AG04449 (cell line): ENCODE data around the gene ENPEP.
"Not testable (repeated sequence)": the region's sequence is repeated elsewhere in the genome, so short reads cannot be mapped to it uniquely, and the experiment has no call there.

ENCODE experiments used
- CTCF ChIA-PET: fragments of 350-600 bp; formaldehyde crosslinking; extraction: SDS; loops from one replicate; lab custom pipeline; 2021; ENCODE audit warnings: antibody characterized with exemption; lab: Yijun Ruan, JAX
- POLR2A ChIA-PET: fragments of 400-600, 350-600 bp; formaldehyde crosslinking; extraction: SDS; loops from one replicate; lab custom pipeline; 2020; ENCODE audit warnings: antibody characterized with exemption, inconsistent platforms; lab: Yijun Ruan, JAX
- DNase-seq: peaks from one replicate; pipeline ENCODE4 v3.0.0-alpha.2; 2010; ENCODE audit warnings: low read depth, low spot score
- H3K4me3 ChIP-seq: 2 replicates; pipeline ENCODE4 v1.5.1; 2011; ENCODE audit warnings: low read depth, mild to moderate bottlenecking, control low read depth, low read length
- TF ChIP-seq, protein P1 (sequence below): IDR thresholded peaks from one replicate; pipeline ENCODE4 v1.5.1; 2011; ENCODE audit warnings: mild to moderate bottlenecking, moderate library complexity, low read length, control low read depth, inconsistent platforms; ENCODE audit not compliant: insufficient read depth; ENCODE audit errors: missing control alignments

The ENPEP gene

DNA sequence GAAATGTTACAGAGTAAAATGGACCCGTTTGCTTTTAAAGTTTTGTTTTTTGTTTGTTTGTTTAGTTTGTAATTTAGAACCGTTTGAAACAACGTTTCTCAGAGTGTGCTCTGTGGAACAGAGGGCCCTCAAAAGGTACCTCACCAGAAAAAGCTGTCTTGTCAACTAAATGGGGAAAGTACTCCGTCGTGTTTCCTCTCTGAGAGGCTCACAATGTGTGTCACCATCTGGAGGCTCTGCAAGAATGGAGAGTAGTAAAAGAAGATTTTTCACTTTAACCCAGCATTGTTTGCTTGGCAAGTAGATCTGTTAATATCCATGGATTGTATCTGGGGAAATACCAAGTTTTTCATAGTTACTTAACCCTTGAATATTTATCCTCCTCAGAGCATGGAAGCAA lies 1.5 kb upstream of the ENPEP start:
- no peak for DNase-seq
- ChIA-PET CTCF (interaction anchor here (0.7 to 0.9 kb wide), 2 partner anchors 9 to 167 kb away, joined by 3 read pairs; no protein-coding TSS in a partner anchor), POLR2A (no interaction called here)
- TF ChIP-seq, protein P1, sequence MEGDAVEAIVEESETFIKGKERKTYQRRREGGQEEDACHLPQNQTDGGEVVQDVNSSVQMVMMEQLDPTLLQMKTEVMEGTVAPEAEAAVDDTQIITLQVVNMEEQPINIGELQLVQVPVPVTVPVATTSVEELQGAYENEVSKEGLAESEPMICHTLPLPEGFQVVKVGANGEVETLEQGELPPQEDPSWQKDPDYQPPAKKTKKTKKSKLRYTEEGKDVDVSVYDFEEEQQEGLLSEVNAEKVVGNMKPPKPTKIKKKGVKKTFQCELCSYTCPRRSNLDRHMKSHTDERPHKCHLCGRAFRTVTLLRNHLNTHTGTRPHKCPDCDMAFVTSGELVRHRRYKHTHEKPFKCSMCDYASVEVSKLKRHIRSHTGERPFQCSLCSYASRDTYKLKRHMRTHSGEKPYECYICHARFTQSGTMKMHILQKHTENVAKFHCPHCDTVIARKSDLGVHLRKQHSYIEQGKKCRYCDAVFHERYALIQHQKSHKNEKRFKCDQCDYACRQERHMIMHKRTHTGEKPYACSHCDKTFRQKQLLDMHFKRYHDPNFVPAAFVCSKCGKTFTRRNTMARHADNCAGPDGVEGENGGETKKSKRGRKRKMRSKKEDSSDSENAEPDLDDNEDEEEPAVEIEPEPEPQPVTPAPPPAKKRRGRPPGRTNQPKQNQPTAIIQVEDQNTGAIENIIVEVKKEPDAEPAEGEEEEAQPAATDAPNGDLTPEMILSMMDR: no peak
- H3K4me3 ChIP-seq: no peak overlapping the region

DNA sequence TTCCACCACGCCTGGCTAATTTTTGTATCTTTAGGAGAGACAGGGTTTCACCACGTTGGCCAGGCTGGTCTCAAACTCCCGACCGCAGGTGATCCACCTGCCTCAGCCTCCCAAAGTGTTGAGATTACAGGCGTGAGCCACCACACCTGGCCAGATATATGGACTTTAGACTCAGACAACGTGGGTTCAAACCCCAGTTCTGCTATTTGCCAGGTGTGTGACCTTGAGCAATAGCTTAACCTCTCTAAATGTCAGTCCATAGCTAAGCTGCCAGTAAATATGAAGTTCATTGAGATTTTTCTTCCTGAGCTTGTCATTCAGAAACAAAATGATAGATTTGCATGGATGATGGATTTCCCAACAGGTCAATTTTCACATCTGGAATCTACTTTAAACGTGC lies 875 bp upstream of the ENPEP start:
- POLR2A ChIA-PET, DNase-seq, H3K4me3 ChIP-seq: not testable (repeated sequence)
- CTCF ChIA-PET: interaction anchor here (0.9 to 2.4 kb wide), 3 partner anchors 9 to 131 kb away, joined by 3 to 7 read pairs (median 3); no protein-coding TSS in a partner anchor

DNA sequence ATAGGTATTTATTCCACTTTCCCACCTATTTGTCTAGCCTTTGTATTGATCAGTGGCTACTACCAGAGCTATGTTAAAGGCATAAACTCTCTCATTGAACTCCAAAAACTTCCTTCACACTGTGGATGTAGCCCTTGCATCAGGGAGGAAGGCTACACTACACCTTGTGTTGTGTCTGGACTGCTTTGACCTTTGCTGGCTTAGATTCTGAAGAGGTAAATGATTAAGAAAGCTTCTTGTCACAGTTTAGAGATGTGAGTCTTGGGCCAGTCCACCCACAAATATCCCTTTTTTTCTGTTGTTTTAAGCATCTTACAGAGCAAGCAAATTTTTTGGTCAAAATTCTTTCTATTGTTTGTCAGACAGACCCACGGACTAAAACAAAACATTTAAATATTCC lies 1.9 kb downstream of the ENPEP start:
- no peak overlapping the region for H3K4me3 ChIP-seq
- TF ChIP-seq, protein P1: no peak
- DNase-seq: no peak
- ChIA-PET CTCF (interaction anchor here (0.9 kb wide), 1 partner anchor 38 kb away, joined by 3 read pairs; no protein-coding TSS in a partner anchor), POLR2A (no interaction called here)

DNA sequence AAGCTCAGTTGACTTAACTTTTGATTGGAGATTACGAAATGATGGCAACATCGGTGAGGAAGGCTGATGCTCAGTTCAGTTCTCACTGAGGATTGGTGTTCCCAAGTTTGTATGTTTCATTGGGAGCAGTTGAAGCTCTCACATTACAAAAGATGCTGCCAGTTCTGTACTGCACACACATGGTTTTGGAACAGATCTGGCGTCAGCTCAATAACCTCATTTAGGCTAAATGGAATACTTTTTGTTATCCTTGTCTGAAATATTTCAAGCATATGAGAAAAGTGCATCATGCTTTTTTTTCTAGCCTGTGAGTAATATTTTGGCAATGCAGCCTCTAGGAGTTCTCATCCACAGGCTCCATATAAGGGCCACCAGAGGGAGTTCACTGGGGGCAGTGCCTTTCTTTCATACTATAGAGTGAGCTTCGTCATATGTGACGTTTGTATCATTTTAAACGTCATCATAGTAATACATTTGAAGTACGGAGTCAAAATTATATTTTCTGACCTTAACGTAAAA lies 4.1 kb downstream of the ENPEP start:
- DNase-seq: peak; percentile 99
- ChIA-PET CTCF (interaction anchor here (0.6 to 2.5 kb wide), 8 partner anchors 8 to 265 kb away, joined by 3 to 7 read pairs (median 3); no protein-coding TSS in a partner anchor), POLR2A (no interaction called here)
- H3K4me3 ChIP-seq: no peak overlapping the region
- TF ChIP-seq, protein P1: peak; percentile 52

DNA sequence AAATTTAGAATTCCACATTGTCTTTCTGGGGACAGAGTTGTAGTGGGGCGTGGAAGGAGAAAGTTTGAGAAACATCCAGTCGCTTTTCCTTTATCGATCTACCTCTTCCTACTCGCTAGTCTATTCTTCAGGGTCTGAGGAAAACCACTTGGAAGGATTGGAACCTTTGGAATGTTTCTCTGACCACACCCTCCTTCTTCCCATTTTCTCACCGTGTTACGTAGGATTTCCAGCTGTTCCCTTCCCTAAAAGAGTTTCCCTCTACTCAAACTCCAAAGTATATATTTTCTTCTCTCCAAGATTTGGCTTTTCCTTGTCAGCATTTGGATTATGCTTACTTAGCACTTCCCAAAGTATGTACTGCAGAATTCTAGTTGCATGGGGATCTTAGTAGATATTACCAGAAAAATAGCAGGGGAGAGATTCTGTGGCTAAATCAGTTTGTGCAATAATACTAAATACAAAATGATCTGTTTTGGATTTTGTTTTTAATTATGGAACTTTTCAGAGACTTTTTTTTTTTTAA lies 4.9 kb downstream of the ENPEP start:
- ChIA-PET CTCF (interaction anchor here (1.0 to 2.5 kb wide), 5 partner anchors 8 to 35 kb away, joined by 3 to 7 read pairs (median 3); no protein-coding TSS in a partner anchor), POLR2A (no interaction called here)
- H3K4me3 ChIP-seq: no peak overlapping the region
- no peak for DNase-seq
- TF ChIP-seq, protein P1: no peak

DNA sequence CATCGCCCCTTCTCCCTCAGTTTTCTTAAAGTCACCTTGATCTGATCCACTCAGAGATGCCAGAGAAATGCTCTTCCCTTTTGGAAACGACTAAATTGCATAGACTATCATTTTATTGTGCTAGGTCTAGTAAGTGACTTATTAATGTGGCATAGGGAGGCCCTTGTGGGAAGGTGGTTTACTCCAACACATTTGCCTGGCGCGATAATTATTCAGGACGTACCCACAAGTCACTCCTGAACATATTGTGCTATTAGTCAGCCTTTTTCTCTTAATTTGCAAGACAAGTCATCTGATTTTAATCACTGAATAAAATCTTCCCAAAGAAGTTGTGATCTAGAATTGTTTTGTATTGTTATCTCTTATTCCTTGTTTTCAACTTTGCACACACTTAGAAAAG lies 7.6 kb downstream of the ENPEP start:
- POLR2A ChIA-PET: no interaction called here
- TF ChIP-seq, protein P1: no peak
- H3K4me3 ChIP-seq: no peak overlapping the region
- DNase-seq: no peak
- CTCF ChIA-PET: interaction anchor here (1.2 to 1.3 kb wide), 2 partner anchors 29 to 30 kb away, joined by 3 to 4 read pairs; no protein-coding TSS in a partner anchor
